ENCODE data around the gene ZMYND15.

The ZMYND15 gene

GRCh38 chr17:4764595-4764994 lies 25.0 kb downstream of the ZMYND15 start:
- FAIRE-seq: no peak

GRCh38 chr17:4766201-4766600 lies 26.6 kb downstream of the ZMYND15 start:
- no peak for DNase-seq (ENCODE audit: insufficient read length, low spot score)
- no peak for FAIRE-seq
- TF ChIP-seq, protein P1, sequence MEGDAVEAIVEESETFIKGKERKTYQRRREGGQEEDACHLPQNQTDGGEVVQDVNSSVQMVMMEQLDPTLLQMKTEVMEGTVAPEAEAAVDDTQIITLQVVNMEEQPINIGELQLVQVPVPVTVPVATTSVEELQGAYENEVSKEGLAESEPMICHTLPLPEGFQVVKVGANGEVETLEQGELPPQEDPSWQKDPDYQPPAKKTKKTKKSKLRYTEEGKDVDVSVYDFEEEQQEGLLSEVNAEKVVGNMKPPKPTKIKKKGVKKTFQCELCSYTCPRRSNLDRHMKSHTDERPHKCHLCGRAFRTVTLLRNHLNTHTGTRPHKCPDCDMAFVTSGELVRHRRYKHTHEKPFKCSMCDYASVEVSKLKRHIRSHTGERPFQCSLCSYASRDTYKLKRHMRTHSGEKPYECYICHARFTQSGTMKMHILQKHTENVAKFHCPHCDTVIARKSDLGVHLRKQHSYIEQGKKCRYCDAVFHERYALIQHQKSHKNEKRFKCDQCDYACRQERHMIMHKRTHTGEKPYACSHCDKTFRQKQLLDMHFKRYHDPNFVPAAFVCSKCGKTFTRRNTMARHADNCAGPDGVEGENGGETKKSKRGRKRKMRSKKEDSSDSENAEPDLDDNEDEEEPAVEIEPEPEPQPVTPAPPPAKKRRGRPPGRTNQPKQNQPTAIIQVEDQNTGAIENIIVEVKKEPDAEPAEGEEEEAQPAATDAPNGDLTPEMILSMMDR (IDR thresholded peaks at IDR 0.05; ENCODE audit: insufficient read depth, missing control alignments): no peak

More at GRCh38 chr17:4764595-4764994, 25.0 kb downstream of the ZMYND15 start:
- no peak for DNase-seq (ENCODE audit: insufficient read length, low spot score)
- TF ChIP-seq, protein P1 (IDR thresholded peaks at IDR 0.05; ENCODE audit: insufficient read depth, missing control alignments): no peak

DNA sequence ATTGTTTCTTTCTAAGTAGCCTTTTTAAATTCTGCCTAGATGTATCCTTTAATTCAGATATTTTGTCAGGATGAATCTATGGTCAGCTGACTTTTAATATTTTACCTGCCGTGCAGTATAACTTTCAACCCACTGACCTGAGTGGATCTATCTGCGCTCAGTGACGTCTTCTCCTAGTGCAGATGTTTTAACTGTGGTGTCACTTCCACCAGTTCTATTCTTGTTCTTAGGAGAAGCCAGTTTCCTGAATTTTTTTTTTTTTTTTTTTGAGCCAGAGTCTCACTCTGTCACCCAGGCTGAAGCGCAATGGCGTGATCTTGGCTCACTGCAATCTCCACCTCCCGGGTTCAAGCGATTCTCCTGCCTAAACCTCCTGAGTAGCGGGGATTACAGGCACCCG lies 27.1 kb downstream of the ZMYND15 start:
- FAIRE-seq: no peak
- DNase-seq (ENCODE audit: insufficient read length, low spot score): no peak
- TF ChIP-seq, protein P1 (IDR thresholded peaks at IDR 0.05; ENCODE audit: insufficient read depth, missing control alignments): no peak

DNA sequence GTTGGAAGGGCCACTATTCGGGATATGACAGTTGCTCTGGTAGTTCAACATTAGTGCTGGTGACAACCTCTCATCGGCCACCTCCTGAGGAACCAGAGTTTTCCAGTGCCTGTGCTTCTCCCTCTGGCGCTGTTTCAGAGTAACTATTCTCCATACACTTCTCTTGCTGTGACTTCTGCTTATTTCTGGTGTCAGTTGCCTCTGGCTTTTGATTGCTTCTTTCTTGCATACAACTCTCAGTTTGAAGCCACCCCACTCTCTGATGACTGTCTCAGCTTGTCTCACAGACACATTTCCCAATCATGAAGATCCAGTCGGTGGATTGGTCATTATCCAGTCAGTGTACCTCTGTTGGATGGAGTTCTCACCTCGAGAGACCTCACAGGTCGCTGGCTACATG lies 28.7 kb downstream of the ZMYND15 start:
- FAIRE-seq (no peak), DNase-seq (ENCODE audit: insufficient read length, low spot score) (no peak)
- TF ChIP-seq, protein P1 (IDR thresholded peaks at IDR 0.05; ENCODE audit: insufficient read depth, missing control alignments): no peak

- FAIRE-seq: no peak
- no peak for DNase-seq (ENCODE audit: insufficient read length, low spot score)
- TF ChIP-seq, protein P1 (IDR thresholded peaks at IDR 0.05; ENCODE audit: insufficient read depth, missing control alignments): no peak
These were observed 30.0 kb downstream of the ZMYND15 start for GRCh38 chr17:4769628-4770027.

- FAIRE-seq: no peak
- TF ChIP-seq, protein P1 (IDR thresholded peaks at IDR 0.05; ENCODE audit: insufficient read depth, missing control alignments): no peak
- DNase-seq (ENCODE audit: insufficient read length, low spot score): no peak
These were observed 32.0 kb downstream of the ZMYND15 start, which contains the start of gene TM4SF5 for GRCh38 chr17:4771519-4772234. Gene TM4SF5 (plus strand): TSS chr17:4771886. CDS start chr17:4771923, 37 bp downstream.

- TF ChIP-seq, protein P1 (IDR thresholded peaks at IDR 0.05; ENCODE audit: insufficient read depth, missing control alignments): no peak
- FAIRE-seq (no peak), DNase-seq (ENCODE audit: insufficient read length, low spot score) (no peak)
These were observed 32.6 kb downstream of the ZMYND15 start for GRCh38 chr17:4772235-4772613.

All from D721Med (cell line).